ENCODE measurements around the gene FERMT3.

FERMT3 gene

GRCh38 chr11:64186492-64187165, 19.9 kb upstream of the FERMT3 start:
- DNase-seq (ENCODE audit: low spot score): no peak

- no peak for DNase-seq (ENCODE audit: low spot score)
These were observed 14.1 kb upstream of the FERMT3 start for GRCh38 chr11:64192434-64192833.

GRCh38 chr11:64196626-64197025, 9.9 kb upstream of the FERMT3 start:
- DNase-seq (ENCODE audit: low spot score): no peak

GRCh38 chr11:64198511-64198910, 8.0 kb upstream of the FERMT3 start:
- no peak for DNase-seq (ENCODE audit: low spot score)

- DNase-seq (ENCODE audit: low spot score): no peak
These were observed 5.0 kb upstream of the FERMT3 start for GRCh38 chr11:64201543-64201942.

- no peak for DNase-seq (ENCODE audit: low spot score)
These were observed 3.5 kb upstream of the FERMT3 start for GRCh38 chr11:64202992-64203391.

GRCh38 chr11:64203421-64204079, 3.0 kb upstream of the FERMT3 start:
- no peak for DNase-seq (ENCODE audit: low spot score)

- DNase-seq (ENCODE audit: low spot score): no peak
These were observed 2.5 kb upstream of the FERMT3 start for GRCh38 chr11:64204080-64204440.

GRCh38 chr11:64204464-64204989, 2.0 kb upstream of the FERMT3 start:
- peak; percentile 98 for DNase-seq (ENCODE audit: low spot score)

- DNase-seq (ENCODE audit: low spot score): peak; percentile 90
These were observed 950 bp downstream of the FERMT3 start for GRCh38 chr11:64207256-64208085.

- DNase-seq (ENCODE audit: low spot score): no peak
These were observed 1.7 kb downstream of the FERMT3 start for GRCh38 chr11:64208086-64208795.

- no peak for DNase-seq (ENCODE audit: low spot score)
These were observed 2.5 kb downstream of the FERMT3 start for GRCh38 chr11:64208796-64209562.

- DNase-seq (ENCODE audit: low spot score): no peak
These were observed 3.0 kb downstream of the FERMT3 start for GRCh38 chr11:64209563-64209843.

- DNase-seq (ENCODE audit: low spot score): no peak
These were observed 3.9 kb downstream of the FERMT3 start for GRCh38 chr11:64210301-64211020.

GRCh38 chr11:64211181-64211872, 4.8 kb downstream of the FERMT3 start:
- DNase-seq (ENCODE audit: low spot score): no peak

GRCh38 chr11:64216879-64217278, 10.4 kb downstream of the FERMT3 start:
- DNase-seq (ENCODE audit: low spot score): no peak

- no peak for DNase-seq (ENCODE audit: low spot score)
These were observed 12.3 kb downstream of the FERMT3 start for GRCh38 chr11:64218628-64219353.

GRCh38 chr11:64219354-64219684, 12.8 kb downstream of the FERMT3 start:
- no peak for DNase-seq (ENCODE audit: low spot score)

GRCh38 chr11:64219755-64220154, 13.2 kb downstream of the FERMT3 start:
- DNase-seq (ENCODE audit: low spot score): no peak

- DNase-seq (ENCODE audit: low spot score): no peak
These were observed 13.8 kb downstream of the FERMT3 start for GRCh38 chr11:64220271-64220670.

Measured in hematopoietic multipotent progenitor cell treated with erythropoietin and hydrocortisone succinate and interleukin-3 and kit ligand, for 15 days (in vitro differentiated cells).